K562 (cell line): Measurements from ENCODE around the gene AUNIP. TPM values are rescaled to one million over a fixed set of nuclear protein-coding genes. Genes with fewer than 3 reads are reported as not detected.

Experiments
- ATAC-seq: fragments of 200-7000 bp; cut with Tn5 transposase; 3 replicates; pipeline ENCODE4 v1.9.1; 2020; ENCODE audit warnings: moderate library complexity
- BruUV-seq: library from RNA; stranded (reverse); fragments of 400-500 nt; replicated peaks from 2 replicates; lab custom pipeline; 2021; lab: Mats Ljungman, UMichigan
- CTCF ChIA-PET: fragments of 300-600 bp; formaldehyde crosslinking; extraction: SDS; loops from one replicate; lab custom pipeline; 2021; ENCODE audit warnings: low intra/inter-chr PET ratio; lab: Yijun Ruan, JAX
- POLR2A ChIA-PET: fragments of 300-600, 350-650 bp; sonication (Branson Sonifier 250); formaldehyde crosslinking; extraction: SDS; loops from one replicate; lab custom pipeline; 2021; ENCODE audit warnings: antibody characterized with exemption, inconsistent platforms; lab: Yijun Ruan, JAX
- DNase-seq, 4 experiments: peaks; one replicate each; pipeline versions ENCODE4 v3.0.0 to v3.0.0-alpha.2; 2011 to 2018; ENCODE audit warnings: low spot score in 3 of 4, mixed read lengths in 3 of 4; ENCODE audit errors: extremely low read depth in 1 of 4
- FAIRE-seq: peaks from 2 replicates; lab custom pipeline; 2011; peaks lifted over from hg19 to GRCh38; lab: Jason Lieb, UNC
- H2AFZ ChIP-seq: 2 replicates; pipeline ENCODE4 v1.6.0; 2011; ENCODE audit warnings: low read depth, low read length, control low read depth, inconsistent platforms
- H3K27ac ChIP-seq: fragments of 200-600 bp; 3 replicates; pipeline ENCODE4 v1.8.0; 2011; ENCODE audit warnings: low read depth, mild to moderate bottlenecking, control low read depth, inconsistent platforms, low read length, moderate library complexity, mixed read lengths; ENCODE audit errors: extremely low read depth
- H3K27me3 ChIP-seq, 2 experiments: fragments of 300-600 bp in 1 of 2; 2 replicates in 1 of 2; 3 replicates in 1 of 2; pipeline versions ENCODE4 v1.6.0 to v1.8.0; 2011; ENCODE audit warnings: inconsistent platforms in 2 of 2, low read length in 2 of 2, mild to moderate bottlenecking in 1 of 2, mixed read lengths in 1 of 2, moderate library complexity in 1 of 2; ENCODE audit not compliant: control insufficient read depth in 2 of 2, insufficient read depth in 2 of 2
- H3K36me3 ChIP-seq: fragments of 300-600 bp; 3 replicates; pipeline ENCODE4 v1.8.0; 2011; ENCODE audit warnings: mild to moderate bottlenecking, low read length, inconsistent platforms; ENCODE audit not compliant: control insufficient read depth, insufficient read depth
- H3K4me1 ChIP-seq, 2 experiments: fragments of 200-600 bp in 1 of 2; replicated peaks in 1 of 2; 2 replicates in 1 of 2; 3 replicates in 1 of 2; pipeline versions ENCODE4 v1.5.1 to v1.8.0; 2011; ENCODE audit warnings: inconsistent platforms in 2 of 2, low read length in 2 of 2, mild to moderate bottlenecking in 1 of 2, mixed read lengths in 1 of 2, moderate library complexity in 1 of 2; ENCODE audit not compliant: control insufficient read depth in 2 of 2, insufficient read depth in 2 of 2
- H3K4me2 ChIP-seq: 2 replicates; pipeline ENCODE4 v1.6.1; 2011; ENCODE audit warnings: low read length, control low read depth, inconsistent platforms, mixed read lengths; ENCODE audit not compliant: insufficient read depth
- H3K4me3 ChIP-seq: fragments of 200-600 bp; sonication (generic), shearing (Covaris generic); 2 replicates; pipeline ENCODE4 v1.5.1; 2016; ENCODE audit warnings: control low read depth, inconsistent platforms
- H3K79me2 ChIP-seq: fragments of 200-600 bp; 3 replicates; pipeline ENCODE4 v1.8.0; 2011; ENCODE audit warnings: low read length, inconsistent platforms; ENCODE audit not compliant: control insufficient read depth, insufficient read depth
- H3K9ac ChIP-seq, 2 experiments: 2 replicates each; pipeline versions ENCODE4 v1.6.0 to v1.6.1; 2011; ENCODE audit warnings: low read depth in 2 of 2, low read length in 2 of 2, control low read depth in 1 of 2, inconsistent platforms in 1 of 2, mild to moderate bottlenecking in 1 of 2, mixed read lengths in 1 of 2; ENCODE audit not compliant: insufficient read depth in 1 of 2
- H3K9me1 ChIP-seq: one replicate; pipeline ENCODE4 v1.6.0; 2011; ENCODE audit warnings: inconsistent platforms, mild to moderate bottlenecking, low read length, moderate library complexity; ENCODE audit not compliant: control insufficient read depth, insufficient read depth
- H3K9me3 ChIP-seq: replicated peaks from 2 replicates; pipeline ENCODE4 v1.5.1; 2011; ENCODE audit warnings: low read depth, low read length, inconsistent platforms; ENCODE audit not compliant: control insufficient read depth, insufficient read depth
- H4K20me1 ChIP-seq: replicated peaks from 2 replicates; pipeline ENCODE4 v1.6.1; 2011; ENCODE audit warnings: low read length, inconsistent platforms, mixed read lengths; ENCODE audit not compliant: control insufficient read depth, insufficient read depth
- BCOR ChIP-seq: fragments of 450-650 bp; IDR thresholded peaks from 2 replicates; pipeline ENCODE4 v1.6.1; 2016
- GMEB1 ChIP-seq: fragments of 250-450 bp; sonication (Bioruptor Pico); IDR thresholded peaks from 2 replicates; pipeline ENCODE4 v1.4.0; 2020; ENCODE audit warnings: mild to moderate bottlenecking
- GTF2A2 ChIP-seq: IDR thresholded peaks from 2 replicates; pipeline ENCODE4 v1.6.1; 2016; ENCODE audit warnings: mild to moderate bottlenecking, missing genetic modification characterization, missing compliant biosample characterization
- HDGF ChIP-seq: fragments of 450-650 bp; IDR thresholded peaks from 2 replicates; pipeline ENCODE4 v1.6.1; 2016
- HNRNPUL1 ChIP-seq: fragments of 200-400 bp; formaldehyde crosslinking; IDR thresholded peaks from 2 replicates; pipeline ENCODE4 v1.6.1; 2017; ENCODE audit warnings: low read length
- SMARCA5 ChIP-seq: fragments of 450-650 bp; IDR thresholded peaks from 2 replicates; pipeline ENCODE4 v1.6.1; 2016
- SNRNP70 ChIP-seq: fragments of 200-400 bp; formaldehyde crosslinking; optimal IDR thresholded peaks from 2 replicates; pipeline ENCODE3; 2017; ENCODE audit warnings: low read depth, low read length
- ZBTB34 ChIP-seq: fragments of 250-450 bp; sonication (Bioruptor Pico); IDR thresholded peaks from 2 replicates; pipeline ENCODE4 v1.8.0; 2021; ENCODE audit warnings: mild to moderate bottlenecking, moderate library complexity
- ZBTB40 ChIP-seq, 2 experiments: fragments of 450-650 bp in 1 of 2; sonication (generic) in 1 of 2; formaldehyde crosslinking in 1 of 2; IDR thresholded peaks; 2 replicates each; pipeline versions ENCODE4 v1.7.1 to v1.9.0; 2016 to 2022; ENCODE audit warnings: inconsistent platforms in 1 of 2, mild to moderate bottlenecking in 1 of 2, missing genetic modification reagents in 1 of 2
- ZNF165 ChIP-seq: fragments of 250-450 bp; sonication (Bioruptor Pico); IDR thresholded peaks from 2 replicates; pipeline ENCODE4 v1.4.0; 2020; ENCODE audit warnings: borderline replicate concordance
- WGBS: fragments of 100-300 bp; shearing (Covaris generic); methylation state at CpG from one replicate; pipeline ENCODE4 v1.1.6; 2016; ENCODE audit warnings: low coverage, mixed read lengths; ENCODE audit not compliant: insufficient coverage; ENCODE audit errors: missing lambda C conversion rate; 5-methylcytosine and 5-hydroxymethylcytosine counted together
- in situ Hi-C: fragments of 300-500 bp; cut with MboI; formaldehyde crosslinking; loops from 4 replicates; pipeline ENCODE4 v1.15.0; 2018; ENCODE audit warnings: inconsistent platforms, mixed read lengths
- intact Hi-C: fragments of 100-400 bp; cut with micrococcal nuclease; formaldehyde crosslinking; loops from 2 replicates; pipeline ENCODE4 v1.14.2; 2022
- polyA plus RNA-seq, 8 experiments: library from polyadenylated mRNA; depleted of rRNA in 4 of 8; stranded (reverse) in 5 of 8; unstranded in 3 of 8; fragments of >200 nt; fragmentation: Nextera tagmentation in 2 of 8; fragmentation: Illumina TruSeq in 1 of 8; extraction: Ambion mirVana in 2 of 8; extraction: Trizol in 1 of 8; gene quantifications; 2 replicates each; pipeline versions ENCODE4 v1.2.1 to v1.2.3, GENCODE V29; 2011 to 2014; ENCODE audit warnings: inconsistent platforms in 1 of 8, missing spikeins in 1 of 8
- total RNA-seq, 7 experiments: library from RNA; depleted of rRNA in 6 of 7; stranded (reverse); fragments of >200 nt in 6 of 7; fragmentation: Illumina TruSeq in 2 of 7; extraction: Trizol in 2 of 7; gene quantifications; 2 replicates each; pipeline versions ENCODE4 v1.2.1 to v1.2.3, GENCODE V29; 2011 to 2021; ENCODE audit warnings: low replicate concordance in 1 of 7

The AUNIP gene
- total and polyA plus RNA-seq, 9 of the 15 experiments (the other 6 are each of a cell fraction or from before 2014, with no cell fraction given) = 12.1 to 53.8 (median 47.1) TPM

GRCh38 chr1:25879675-25880074 lies 20.4 kb upstream of the AUNIP start (continued):
- TF ChIP-seq ZBTB34 = no peak
- no peak for TF ChIP-seq HNRNPUL1
- no peak for TF ChIP-seq SMARCA5
- no peak for TF ChIP-seq GTF2A2

GRCh38 chr1:25878690-25879089 lies 19.4 kb upstream of the AUNIP start:
- FAIRE-seq (peak; percentile 51), DNase-seq (no peak), ATAC-seq (no peak)
- peak overlapping the region; percentile 36; the same call in 1 of the 2 replicates for H2AFZ ChIP-seq
- 71% methylated on average over 4 of the region's 5 CpGs for WGBS
- POLR2A ChIA-PET = interaction anchor here (0.7 to 2.7 kb wide), 6 partner anchors 10 to 554 kb away, joined by 3 to 24 read pairs (median 6); partner anchors contain the start of gene DHDDS
- BruUV-seq = no TSS peak
- H4K20me1 ChIP-seq = no peaks in the 10 kb centered on the region
- H3K9ac ChIP-seq = no peak overlapping the region; a peak in 1 of 4 replicates
- peaks cover 30 to 48% of the 10 kb centered on the region in 2 experiments for H3K4me1 ChIP-seq
- no peak overlapping the region for H3K4me2 ChIP-seq
- no peaks in the 10 kb centered on the region for H3K9me3 ChIP-seq
- intact Hi-C loops (no loop called here), in situ Hi-C loops (no loop called here)
- CTCF ChIA-PET = no interaction called here
- H3K4me3 ChIP-seq = no peak overlapping the region
- no peaks in the 10 kb centered on the region for H3K9me1 ChIP-seq
- no peaks in the 10 kb centered on the region for H3K36me3 ChIP-seq
- no peak overlapping the region for H3K27ac ChIP-seq
- H3K79me2 ChIP-seq = peaks cover 10% of the 10 kb centered on the region; the same call in 2 of the 3 replicates
- no peaks in the 10 kb centered on the region for H3K27me3 ChIP-seq
- no peak for TF ChIP-seq BCOR
- no peak for TF ChIP-seq GMEB1
- no peak for TF ChIP-seq ZBTB40 (IDR thresholded peaks at IDR 0.05)
- no peak for TF ChIP-seq ZBTB40 (CRISPR knock-in tag; IDR thresholded peaks at IDR 0.05)
- TF ChIP-seq ZNF165 (CRISPR knock-in tag) = no peak
- TF ChIP-seq HDGF = no peak
- no peak for TF ChIP-seq SNRNP70
